ENCODE measurements around the gene PLIN3.
"Not testable (repeated sequence)": the region's sequence is repeated elsewhere in the genome, so short reads cannot be mapped to it uniquely, and the experiment has no call there.

Gene PLIN3

DNA sequence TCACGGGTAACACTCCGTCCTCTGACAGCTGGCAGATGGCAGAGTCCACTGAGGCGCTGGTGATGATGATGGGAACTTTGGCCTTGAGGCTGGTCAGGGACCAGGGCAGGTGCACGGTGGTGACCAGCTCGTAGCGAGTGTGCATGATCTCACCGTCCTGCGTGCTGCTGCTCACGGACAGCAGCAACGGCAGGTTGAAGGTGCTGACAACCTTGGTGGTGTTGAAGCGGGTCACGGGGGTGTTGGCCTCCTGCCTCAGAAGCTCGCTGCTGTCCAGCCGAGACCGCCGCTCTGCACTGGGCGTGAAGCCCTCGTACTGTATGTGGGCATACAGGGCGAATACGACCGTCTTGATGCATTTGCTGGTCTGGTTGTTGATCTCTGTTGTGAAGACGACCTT, 23.6 kb upstream of the PLIN3 start:
- no peak for DNase-seq (ENCODE audit: low read depth)

DNA sequence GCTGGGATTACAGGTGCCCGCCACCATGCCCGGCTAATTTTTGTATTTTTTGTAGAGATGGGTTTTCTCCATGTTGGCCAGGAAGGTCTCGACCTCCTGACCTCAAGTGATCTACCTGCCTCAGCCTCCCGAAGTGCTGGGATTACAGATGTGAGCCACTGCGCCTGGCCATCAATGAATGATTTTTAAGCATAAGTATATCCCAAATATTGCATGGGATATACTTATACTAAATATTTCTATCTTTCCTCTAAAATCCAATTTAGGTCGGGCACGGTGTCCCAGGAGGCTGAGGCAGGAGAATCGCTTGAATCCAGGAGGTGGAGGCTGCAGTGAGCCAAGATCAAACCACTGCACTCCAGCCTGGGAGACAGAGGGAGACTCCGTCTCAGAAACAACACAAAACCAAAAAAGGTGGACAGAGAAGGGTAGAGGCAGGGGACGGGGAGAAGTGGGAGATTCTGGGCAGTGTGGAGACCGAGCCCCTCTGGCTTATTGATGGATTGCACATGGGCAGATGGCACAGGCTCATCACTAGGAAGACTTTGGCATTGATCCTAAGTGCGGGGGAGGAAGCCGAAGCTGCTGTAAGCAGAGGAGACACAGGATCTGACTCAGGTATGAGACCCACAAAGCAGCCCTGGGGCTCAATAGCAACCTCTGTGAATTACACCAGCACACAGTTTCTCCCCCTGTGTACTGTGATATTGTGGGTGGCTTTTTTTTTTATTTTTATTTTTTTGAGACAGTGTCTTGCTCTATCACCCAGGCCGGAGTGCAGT, 21.8 kb upstream of the PLIN3 start:
- no peak for DNase-seq (ENCODE audit: low read depth)

DNA sequence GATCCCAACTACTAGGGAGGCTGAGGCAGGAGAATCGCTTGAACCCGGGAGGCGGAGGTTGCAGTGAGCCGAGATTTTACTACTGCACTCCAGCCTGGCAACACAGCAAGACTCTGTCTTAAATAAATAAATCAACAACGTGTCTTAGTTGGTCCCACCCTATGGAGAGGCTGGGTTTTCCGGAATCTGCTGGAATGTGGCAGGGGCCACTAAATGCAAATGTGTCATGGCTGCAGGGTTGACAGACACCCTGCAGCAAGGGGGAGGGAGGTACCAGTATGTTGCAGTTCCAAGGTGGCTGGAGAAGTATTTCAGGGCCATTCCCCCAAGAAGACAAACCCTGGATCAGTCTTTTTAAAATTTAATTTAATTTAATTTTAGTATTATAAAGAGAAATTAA, 20.3 kb upstream of the PLIN3 start:
- DNase-seq (ENCODE audit: low read depth): not testable (repeated sequence)

DNA sequence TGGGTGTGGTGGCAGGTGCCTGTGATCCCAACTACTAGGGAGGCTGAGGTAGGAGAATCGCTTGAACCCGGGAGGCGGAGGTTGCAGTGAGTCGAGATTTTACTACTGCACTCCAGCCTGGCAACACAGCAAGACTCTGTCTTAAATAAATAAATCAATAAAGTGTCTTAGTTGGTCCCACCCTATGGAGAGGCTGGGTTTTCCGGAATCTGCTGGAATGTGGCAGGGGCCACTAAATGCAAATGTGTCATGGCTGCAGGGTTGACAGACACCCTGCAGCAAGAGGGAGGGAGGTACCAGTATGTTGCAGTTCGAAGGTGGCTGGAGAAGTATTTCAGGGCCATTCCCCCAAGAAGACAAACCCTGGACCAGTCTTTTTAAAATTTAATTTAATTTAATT, 17.5 kb upstream of the PLIN3 start:
- not testable (repeated sequence) for DNase-seq (ENCODE audit: low read depth)

DNA sequence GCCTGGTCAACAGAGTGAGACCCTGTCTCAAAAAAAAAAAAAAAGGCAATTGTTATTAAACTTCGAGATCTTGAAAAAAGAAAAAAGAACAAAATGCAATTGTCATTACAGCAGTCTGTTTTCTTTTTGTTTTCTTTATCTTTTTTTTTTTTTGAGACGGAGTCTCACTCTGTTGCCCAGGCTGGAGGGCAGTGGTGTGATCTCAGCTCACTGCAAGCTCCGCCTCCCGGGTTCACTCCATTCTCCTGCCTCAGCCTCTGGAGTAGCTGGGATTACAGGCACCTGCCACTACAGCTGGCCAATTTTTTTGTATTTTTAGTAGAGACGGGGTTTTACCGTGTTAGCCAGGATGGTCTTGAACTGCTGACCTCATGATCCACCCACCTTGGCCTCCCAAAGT, 15.4 kb upstream of the PLIN3 start:
- DNase-seq (ENCODE audit: low read depth): not testable (repeated sequence)

DNA sequence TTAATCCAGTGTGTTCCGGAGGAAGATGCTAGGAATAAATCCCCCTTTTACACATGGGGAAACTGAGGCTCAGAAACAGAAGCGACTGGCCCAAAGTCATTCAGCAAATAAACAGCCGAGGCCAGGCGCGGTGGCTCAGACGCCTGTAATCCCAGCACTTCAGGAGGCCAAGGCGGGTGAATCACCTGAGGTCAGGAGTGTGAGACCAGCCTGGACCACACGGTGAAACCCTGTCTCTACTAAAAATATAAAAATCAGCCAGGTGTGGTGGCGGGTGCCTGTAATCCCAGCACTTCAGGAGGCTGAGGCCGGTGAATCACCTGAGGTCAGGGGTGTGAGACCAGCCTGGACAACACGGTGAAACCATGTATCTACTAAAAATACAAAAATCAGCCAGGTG, 11.6 kb upstream of the PLIN3 start:
- DNase-seq (ENCODE audit: low read depth): no peak

DNA sequence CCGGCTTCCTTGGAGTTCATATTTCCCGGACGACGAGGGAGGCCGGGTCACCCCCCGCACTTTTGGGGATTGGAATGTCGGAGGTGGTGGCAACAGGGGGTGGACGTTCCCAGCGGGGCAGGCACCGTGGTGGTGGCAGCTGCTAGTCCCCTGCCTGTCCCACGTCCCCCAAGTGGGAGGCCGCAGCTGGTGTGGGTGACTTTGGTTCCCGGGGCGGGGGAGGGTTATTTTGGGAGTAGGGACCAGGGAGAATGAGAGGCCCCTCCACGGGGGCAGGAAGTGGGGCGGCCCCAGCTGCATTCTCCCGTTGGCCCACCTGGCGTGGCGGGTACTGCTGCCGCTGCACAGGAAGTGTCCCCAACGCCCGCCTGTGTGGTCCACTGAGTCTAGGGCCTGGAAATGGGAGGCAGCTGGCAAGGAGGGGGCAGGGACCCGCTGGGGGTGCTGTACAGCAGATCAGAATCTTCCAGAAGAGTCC, 11.1 kb upstream of the PLIN3 start:
- DNase-seq (ENCODE audit: low read depth): no peak

DNA sequence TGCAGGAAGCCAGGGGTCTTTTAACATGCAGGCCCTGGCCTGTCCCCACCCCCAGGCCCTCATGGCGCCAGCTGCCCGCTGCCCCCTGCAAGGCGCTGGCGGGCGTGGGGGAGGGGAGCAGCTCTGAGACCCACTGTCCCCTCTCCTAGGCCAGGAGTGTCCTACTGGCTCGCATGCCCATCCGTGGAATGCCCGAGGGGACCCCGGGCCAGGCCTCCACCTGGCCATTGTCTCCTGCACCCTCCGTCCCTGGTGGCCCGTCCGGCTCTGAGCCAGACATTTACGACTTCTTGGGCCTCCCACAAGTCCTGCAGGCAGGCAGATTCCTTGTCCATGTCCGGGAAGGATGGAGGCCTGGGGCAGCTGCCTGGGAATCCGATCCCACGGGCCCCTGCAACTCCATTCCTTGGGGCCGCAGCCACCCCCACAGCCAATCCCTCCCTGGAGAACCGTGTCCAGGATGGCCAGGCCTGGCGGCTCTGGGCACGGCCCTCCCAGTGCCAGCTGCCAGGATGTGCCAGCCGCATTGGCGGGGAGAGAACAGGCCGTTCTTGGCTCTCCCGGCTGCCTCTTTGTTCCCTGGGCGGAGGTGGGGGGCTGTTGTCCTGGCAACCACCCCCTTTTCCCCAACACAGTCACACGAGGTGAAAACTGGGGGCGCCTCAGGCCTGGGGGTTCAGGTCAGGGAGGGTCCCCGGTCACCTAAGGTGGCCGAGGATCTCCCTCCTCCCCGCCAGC, 10.5 kb upstream of the PLIN3 start:
- no peak for DNase-seq (ENCODE audit: low read depth)

DNA sequence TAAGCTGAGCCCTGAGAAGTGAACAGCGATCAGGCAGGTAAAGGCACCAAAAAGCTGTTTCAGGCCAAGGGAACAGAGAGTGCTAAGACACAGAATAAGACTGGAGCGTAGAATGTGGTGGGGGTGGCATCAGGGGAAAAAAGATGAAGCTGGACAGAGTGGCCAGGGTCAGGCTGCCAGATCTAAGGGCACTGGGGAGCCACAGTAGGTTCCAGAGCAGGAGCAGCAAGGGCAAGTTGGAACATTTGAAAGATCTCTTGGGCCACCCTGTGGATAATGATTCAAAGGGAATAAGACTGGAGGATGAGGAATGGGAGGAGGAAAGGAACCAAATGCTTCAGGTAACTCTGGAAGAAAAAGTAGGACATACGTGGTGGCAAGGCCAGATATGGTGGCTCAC, 6.5 kb upstream of the PLIN3 start:
- no peak for DNase-seq (ENCODE audit: low read depth)

DNA sequence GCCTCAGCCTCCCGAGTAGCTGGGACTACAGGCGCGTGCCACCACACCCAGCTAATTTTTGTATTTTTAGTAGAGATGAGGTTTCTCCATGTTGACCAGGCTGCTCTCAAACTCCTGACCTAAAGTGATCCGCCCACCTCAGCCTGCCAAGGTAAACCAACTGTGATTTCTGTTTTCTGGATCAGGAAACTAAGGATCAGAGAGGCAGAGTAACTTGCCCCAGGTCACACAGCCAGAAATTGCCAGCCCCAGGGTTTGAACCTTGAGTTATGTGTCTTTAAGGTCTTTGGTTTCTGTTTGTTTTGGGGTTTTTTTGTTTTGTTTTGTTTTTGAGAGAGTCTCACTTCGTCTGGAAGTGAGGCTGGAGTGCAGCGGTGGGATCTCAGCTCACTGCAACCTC, 4.2 kb upstream of the PLIN3 start:
- DNase-seq (ENCODE audit: low read depth): no peak

DNA sequence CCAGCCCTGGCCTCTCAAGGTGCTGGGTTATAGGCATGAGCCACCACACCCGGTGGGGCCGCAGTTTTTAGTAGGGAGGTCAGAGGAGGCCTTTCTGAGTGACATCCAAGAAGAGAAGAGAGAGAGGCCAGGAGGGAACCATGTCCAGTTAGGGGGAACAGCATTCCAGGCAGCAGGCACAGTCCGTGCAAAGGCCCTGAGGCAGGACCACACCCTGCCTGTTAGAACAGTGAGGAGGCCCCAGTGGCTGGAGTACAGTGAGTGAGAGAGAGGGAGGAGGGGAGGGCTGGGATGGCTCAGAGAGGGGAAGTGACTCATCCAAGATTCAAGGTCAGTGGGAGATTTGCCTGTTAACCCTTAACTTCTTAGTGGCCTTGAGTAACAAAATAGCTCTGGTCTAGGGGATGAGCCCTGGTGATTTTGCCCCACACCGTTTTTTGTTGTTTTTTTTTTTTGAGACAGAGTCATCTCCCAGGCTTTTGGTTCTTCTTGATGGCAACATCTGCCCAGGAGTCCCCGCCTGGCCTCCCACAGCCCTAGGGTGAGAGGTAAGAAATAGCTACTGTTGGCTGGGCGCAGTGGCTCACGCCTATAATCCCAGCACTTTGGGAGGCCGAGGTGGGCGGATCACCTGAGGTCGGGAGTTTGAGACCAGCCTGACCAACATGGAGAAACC, 2.7 kb upstream of the PLIN3 start:
- no peak for DNase-seq (ENCODE audit: low read depth)

DNA sequence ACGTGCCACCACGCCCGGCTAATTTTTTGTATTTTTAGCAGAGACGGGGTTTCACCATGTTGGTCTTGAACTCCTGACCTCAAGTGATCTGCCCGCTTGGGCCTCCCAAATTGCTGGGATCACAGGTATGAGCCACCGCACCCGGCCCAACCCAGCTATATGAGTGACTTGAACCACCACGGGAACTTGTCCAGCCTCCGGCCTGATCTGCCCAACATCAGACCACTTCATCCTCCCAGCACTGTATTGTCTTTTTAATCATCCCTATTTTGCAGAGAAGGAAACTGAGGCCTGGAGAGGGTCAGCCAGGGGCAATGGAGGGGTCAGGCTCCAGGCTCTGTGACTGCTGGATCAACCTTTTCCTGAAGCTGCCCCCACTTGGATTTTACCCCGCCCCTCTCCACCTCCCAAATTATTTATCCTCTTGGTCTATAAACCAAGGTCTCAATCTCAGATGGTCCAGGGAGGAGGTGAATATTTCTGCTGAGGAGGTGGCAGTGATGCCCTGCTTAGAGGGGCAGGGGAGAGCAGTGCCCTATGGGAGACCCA, 893 bp upstream of the PLIN3 start:
- no peak for DNase-seq (ENCODE audit: low read depth)

DNA sequence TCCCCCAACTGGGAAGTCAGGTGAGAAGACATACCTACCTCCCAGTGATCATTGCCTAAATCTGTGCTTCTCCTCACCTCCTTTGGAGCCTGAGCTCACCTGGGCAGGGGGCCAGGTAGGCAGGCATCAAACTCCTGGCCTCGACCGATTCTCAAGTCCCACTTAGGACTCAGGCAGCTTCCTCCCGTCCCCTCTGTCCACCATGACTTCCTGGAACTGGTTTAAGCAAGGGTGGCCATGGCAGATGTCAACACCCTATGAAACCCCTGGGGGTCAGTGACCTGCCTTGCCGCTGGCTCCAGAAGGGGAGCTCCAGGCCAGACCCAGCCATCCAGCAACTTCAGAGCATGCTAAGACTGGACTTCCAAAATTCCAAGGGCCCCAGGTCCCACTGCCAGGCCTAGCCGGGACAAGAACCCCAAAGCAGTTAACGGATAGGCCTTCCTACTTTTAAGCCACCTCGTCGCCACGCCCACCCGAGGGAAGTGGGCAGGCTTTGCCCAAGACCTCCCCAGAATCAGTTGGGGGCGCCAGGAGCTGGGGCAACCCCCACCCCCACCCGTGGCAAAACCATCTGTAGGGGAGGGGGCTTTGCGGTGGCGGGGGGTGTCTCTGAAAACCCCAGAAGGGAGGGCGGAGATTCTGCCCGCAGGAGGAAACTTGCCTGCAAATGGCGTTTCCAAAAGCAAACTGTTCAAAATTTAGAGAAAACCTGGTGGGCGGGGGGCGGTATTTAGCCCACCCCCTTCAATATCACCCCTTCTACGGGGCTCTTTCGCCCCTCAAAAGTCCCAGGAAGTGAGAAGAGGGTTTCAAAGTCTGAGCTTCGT, 657 bp downstream of the PLIN3 start:
- peak; percentile 13 for DNase-seq (ENCODE audit: low read depth)

DNA sequence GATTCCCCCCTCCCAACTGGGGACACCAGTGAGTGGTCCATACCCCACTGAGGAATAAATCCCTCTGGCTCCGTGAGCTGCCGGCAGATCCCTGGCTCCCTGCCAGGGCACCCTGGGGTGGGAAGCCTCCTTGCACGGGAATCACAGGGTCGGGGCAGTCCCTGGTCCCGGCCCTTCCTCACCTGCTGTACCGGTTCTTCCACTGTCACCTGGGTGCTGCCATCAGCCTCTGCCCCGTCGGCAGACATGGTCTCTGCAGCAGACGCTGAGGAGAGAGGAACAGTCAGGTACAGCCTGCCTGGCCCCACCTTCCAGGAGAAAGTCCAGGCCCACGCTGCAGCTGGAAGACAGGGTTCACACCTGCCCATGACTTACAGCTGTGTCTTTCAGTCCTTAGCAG, 6.3 kb downstream of the PLIN3 start:
- DNase-seq (ENCODE audit: low read depth): no peak

DNA sequence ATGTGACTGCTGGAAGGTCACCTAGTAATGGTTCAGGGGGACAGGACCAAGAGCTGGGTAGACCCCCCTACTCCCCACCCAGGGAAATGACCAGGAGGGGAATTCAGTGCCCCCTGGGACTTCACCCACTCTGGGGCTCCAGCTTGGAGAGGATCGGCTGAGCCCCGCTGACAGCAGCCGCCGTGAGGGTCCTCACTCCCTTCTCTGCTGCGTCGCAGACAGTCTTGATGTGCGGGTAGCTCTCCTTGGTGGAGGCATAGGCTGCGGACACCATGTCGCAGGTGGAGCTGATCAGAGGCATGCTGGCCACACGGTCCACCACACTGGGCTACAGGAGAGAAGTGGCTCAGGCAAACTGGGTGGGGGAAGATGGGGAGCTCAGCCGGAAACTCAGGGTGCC, 7.8 kb downstream of the PLIN3 start:
- no peak for DNase-seq (ENCODE audit: low read depth)

DNA sequence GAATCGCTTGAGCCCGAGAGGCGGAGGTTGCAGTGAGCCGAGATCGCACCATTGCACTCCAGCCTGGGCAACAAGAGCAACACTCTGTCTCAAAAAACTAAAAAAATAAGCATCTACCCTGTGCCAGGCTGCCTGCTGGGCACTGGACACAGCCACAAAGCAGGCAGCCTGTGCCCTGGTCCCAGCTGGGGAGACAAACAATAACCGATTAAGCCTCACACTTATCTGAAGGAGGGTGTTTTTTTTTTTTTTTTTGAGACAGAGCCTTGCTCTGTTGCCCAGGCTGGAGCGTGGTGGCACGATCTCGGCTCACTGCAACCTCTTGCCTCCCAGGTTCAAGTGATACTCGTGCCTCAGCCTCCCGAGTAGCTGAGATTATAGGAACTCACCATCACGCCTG, 11.0 kb downstream of the PLIN3 start:
- DNase-seq (ENCODE audit: low read depth): not testable (repeated sequence)

DNA sequence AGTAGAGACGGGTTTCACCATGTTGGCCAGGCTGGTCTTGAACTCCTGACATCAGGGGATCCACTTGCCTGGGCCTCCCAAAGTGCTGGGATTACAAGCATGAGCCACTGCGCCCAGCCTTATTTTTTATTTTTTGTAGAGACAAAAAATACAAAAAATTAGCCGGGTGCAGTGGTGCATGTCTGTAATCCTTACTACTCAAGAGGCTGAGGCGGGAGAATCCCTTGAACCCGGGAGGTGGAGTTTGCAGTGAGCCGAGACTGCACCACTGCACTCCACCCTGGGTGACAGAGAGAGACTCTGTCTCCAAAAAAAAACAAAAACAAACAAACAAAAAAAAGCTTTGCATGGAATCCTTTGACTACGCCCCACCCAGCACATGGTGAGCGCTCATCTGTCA, 14.0 kb downstream of the PLIN3 start:
- not testable (repeated sequence) for DNase-seq (ENCODE audit: low read depth)

DNA sequence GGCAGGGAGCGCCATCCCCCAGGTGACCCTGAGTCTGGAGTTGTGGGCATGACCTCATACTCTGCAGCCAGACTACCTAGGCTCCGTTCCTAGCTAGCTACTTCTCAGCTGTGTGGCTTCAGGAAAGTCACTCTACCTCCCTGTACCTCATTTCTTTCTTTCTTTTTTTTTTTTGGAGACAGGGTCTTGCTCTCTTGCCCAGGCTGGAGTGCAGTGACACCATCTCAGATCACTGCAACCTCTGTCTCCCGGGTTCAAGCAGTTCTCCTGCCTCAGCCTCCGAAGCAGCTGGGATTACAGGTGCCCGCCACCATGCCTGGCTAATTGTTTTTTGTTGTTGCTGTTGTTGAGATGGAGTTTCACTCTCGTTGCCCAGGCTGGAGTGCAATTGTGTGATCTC, 15.0 kb downstream of the PLIN3 start:
- DNase-seq (ENCODE audit: low read depth): no peak

DNA sequence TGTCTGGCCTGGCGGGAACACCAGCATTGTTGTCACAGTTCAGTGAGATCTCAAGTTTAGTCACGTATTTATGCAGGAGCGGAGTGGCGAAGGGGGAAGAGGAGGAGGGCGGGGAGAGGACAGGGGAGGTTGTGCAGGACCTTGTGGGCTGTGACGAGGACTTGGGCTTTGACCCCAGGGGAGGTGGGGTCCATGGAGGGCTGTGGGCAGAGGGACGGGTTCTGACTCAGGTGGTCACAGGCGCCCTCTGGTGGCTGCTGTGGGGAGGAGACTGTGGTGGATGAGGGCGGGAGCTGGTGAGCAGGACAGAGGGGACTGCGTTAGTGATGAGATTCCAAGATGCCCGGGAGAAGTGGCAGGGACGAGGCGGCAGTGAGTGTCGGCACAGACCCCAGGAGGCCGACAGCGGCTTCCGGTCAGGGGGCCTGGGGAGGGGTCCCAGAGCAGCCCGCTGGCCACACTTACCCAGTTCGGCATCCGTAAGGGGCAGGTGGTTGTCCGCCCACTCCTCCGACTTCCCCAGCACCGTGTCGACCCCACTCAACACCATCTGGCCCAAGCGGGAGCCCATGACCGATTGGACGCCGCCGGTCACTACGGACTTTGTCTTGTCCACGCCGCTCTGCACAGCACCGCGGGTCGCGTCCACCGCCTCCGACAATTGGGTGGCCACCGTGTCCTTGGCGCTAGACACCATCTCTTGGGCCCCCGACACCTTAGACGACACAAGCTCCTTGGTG, 15.7 kb downstream of the PLIN3 start:
- peak; percentile 59 for DNase-seq (ENCODE audit: low read depth)

DNA sequence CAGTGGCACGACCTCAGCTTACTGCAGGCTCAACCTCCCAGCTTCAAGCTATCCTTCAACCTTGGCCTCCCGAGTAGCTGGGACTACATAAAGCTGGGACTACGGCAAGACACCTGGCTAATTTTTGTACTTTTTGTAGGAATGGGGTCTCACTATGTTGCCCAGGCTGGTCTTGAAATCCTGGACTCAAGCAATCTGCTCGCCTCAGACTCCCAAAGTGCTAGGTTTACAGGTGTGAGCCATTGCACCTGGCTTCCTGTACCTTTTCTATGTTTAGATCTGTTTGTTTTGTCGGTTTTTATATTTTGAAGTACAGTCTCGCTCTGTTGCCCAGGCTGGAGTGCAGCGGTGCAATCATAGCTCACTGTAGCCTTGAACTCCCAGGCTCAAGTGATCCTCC, 18.4 kb downstream of the PLIN3 start:
- DNase-seq (ENCODE audit: low read depth): no peak
